ENCODE data around the gene ITGA2B.

Gene ITGA2B

GRCh38 chr17:44358066-44358465 lies 31.4 kb downstream of the ITGA2B start:
- Mint-ChIP-seq H3K4me1 (peaks cover 54% of the 10 kb centered on the region), H3K27ac (peak overlapping the region; percentile 37 to 74 (median 60)), H3K9me3 (no peaks in the 10 kb centered on the region), H3K36me3 (ENCODE audit: low read depth) (peaks cover 29% of the 10 kb centered on the region), H3K27me3 (ENCODE audit: low read depth) (peaks cover 3% of the 10 kb centered on the region), H3K4me3 (peak overlapping the region; percentile 21 to 41 (median 34))
- TF ChIP-seq, protein P1, sequence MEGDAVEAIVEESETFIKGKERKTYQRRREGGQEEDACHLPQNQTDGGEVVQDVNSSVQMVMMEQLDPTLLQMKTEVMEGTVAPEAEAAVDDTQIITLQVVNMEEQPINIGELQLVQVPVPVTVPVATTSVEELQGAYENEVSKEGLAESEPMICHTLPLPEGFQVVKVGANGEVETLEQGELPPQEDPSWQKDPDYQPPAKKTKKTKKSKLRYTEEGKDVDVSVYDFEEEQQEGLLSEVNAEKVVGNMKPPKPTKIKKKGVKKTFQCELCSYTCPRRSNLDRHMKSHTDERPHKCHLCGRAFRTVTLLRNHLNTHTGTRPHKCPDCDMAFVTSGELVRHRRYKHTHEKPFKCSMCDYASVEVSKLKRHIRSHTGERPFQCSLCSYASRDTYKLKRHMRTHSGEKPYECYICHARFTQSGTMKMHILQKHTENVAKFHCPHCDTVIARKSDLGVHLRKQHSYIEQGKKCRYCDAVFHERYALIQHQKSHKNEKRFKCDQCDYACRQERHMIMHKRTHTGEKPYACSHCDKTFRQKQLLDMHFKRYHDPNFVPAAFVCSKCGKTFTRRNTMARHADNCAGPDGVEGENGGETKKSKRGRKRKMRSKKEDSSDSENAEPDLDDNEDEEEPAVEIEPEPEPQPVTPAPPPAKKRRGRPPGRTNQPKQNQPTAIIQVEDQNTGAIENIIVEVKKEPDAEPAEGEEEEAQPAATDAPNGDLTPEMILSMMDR (IDR thresholded peaks at IDR 0.05; ENCODE audit: unreplicated experiment in 3 of 3), result no peak

DNA sequence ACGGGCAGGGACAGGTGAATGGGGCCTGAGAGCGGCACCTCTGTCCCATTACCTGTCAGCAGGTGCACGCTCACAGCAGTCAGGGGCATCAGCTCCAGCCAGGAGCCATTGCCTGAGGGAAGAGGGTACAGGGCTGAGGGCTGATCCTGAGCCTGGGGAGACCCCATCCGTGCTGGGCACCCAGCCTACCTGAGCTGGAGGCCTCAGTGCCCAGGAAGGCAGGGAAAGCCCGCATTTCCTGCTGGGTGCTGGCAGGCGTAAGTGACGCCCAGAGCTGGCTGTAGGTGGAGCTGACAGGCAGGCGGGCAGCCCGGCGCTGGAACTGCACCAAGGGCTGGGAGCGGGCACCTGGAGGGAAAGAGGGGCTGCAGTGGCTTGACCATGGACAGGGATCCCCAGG lies 33.2 kb downstream of the ITGA2B start:
- Mint-ChIP-seq H3K4me1 (peaks cover 52% of the 10 kb centered on the region), H3K27me3 (ENCODE audit: low read depth) (peaks cover 3% of the 10 kb centered on the region), H3K4me3 (no peak overlapping the region), H3K9me3 (no peaks in the 10 kb centered on the region), H3K36me3 (ENCODE audit: low read depth) (peaks cover 33% of the 10 kb centered on the region), H3K27ac (no peak overlapping the region)
- TF ChIP-seq, protein P1 (IDR thresholded peaks at IDR 0.05; ENCODE audit: unreplicated experiment in 3 of 3), result no peak

- H3K4me1 Mint-ChIP-seq, result peaks cover 46% of the 10 kb centered on the region
- no peaks in the 10 kb centered on the region for H3K9me3 Mint-ChIP-seq
- H3K27ac Mint-ChIP-seq, result no peak overlapping the region
- H3K4me3 Mint-ChIP-seq, result peak overlapping the region in 1 of 3 experiments; percentile 37
- H3K36me3 Mint-ChIP-seq (ENCODE audit: low read depth), result peaks cover 33% of the 10 kb centered on the region
- peaks cover 3% of the 10 kb centered on the region for H3K27me3 Mint-ChIP-seq (ENCODE audit: low read depth)
- TF ChIP-seq, protein P1 (IDR thresholded peaks at IDR 0.05; ENCODE audit: unreplicated experiment in 3 of 3), result no peak
Observed at GRCh38 chr17:44355642-44356099, 33.8 kb downstream of the ITGA2B start.

GRCh38 chr17:44354582-44355561 lies 34.6 kb downstream of the ITGA2B start:
- Mint-ChIP-seq H3K36me3 (ENCODE audit: low read depth) (peaks cover 28% of the 10 kb centered on the region), H3K27me3 (ENCODE audit: low read depth) (peaks cover 2% of the 10 kb centered on the region), H3K4me1 (peaks cover 38% of the 10 kb centered on the region), H3K27ac (peak overlapping the region in 1 of 3 experiments; percentile 61), H3K9me3 (no peaks in the 10 kb centered on the region), H3K4me3 (peak overlapping the region in 2 of 3 experiments; percentile 37 to 38)
- TF ChIP-seq, protein P1 (IDR thresholded peaks at IDR 0.05; ENCODE audit: unreplicated experiment in 3 of 3), result peak; percentile 56 to 61 (median 60)

- Mint-ChIP-seq H3K27ac (no peak overlapping the region), H3K9me3 (no peaks in the 10 kb centered on the region), H3K4me1 (peaks cover 28% of the 10 kb centered on the region), H3K36me3 (ENCODE audit: low read depth) (peaks cover 22% of the 10 kb centered on the region), H3K4me3 (peak overlapping the region in 1 of 3 experiments; percentile 55), H3K27me3 (ENCODE audit: low read depth) (no peaks in the 10 kb centered on the region)
- TF ChIP-seq, protein P1 (IDR thresholded peaks at IDR 0.05; ENCODE audit: unreplicated experiment in 3 of 3), result no peak
Observed at GRCh38 chr17:44353672-44354331, 35.6 kb downstream of the ITGA2B start.
